ENCODE data around the gene AQP2. TPM values are rescaled to one million over a fixed set of nuclear protein-coding genes. Genes with fewer than 3 reads are reported as not detected.
A peak's percentile ranks its signal among the peaks of the same experiment; 100 is the strongest.

The AQP2 gene
- total and polyA plus RNA-seq, 2 donors from 2014 or later, result 122 to 666 TPM

- FAIRE-seq, result no peak
- Histone ChIP-seq H3K4me3 (ENCODE audit: low read length in 3 of 3) (no peak overlapping the region), H3K4me1 (ENCODE audit: control insufficient read depth in 2 of 3, insufficient read depth in 2 of 3, low read depth in 1 of 3, low read length in 3 of 3) (peaks cover 0 to 2% (median 0%) of the 10 kb centered on the region in 3 donors), H3K9me3 (ENCODE audit: control insufficient read depth in 2 of 3, insufficient read depth in 1 of 3, low read length in 3 of 3) (no peaks in the 10 kb centered on the region), H3K27me3 (ENCODE audit: control insufficient read depth, insufficient read depth, low read length) (no peaks in the 10 kb centered on the region), H3K36me3 (ENCODE audit: control insufficient read depth in 2 of 3, insufficient read depth in 3 of 3, low read length in 3 of 3) (no peaks in the 10 kb centered on the region), H3K9ac (ENCODE audit: low read length in 3 of 3) (no peak overlapping the region), H3K27ac (ENCODE audit: low read depth in 2 of 2, low read length in 2 of 2) (no peak overlapping the region)
- TF ChIP-seq CTCF (IDR thresholded peaks at IDR 0.05; ENCODE audit: borderline replicate concordance, extremely low read depth, insufficient read depth), result no peak
- intact Hi-C loops (cut with DNase I), result no loop called here
- peak in 2 of 5 donors; percentile 43 to 58 for DNase-seq
Observed at GRCh38 chr12:49909356-49909755, 41.2 kb upstream of the AQP2 start.

- DNase-seq (peak; percentile 81 to 89 (median 85)), FAIRE-seq (no peak)
- Histone ChIP-seq H3K27me3 (ENCODE audit: control insufficient read depth, insufficient read depth, low read length) (no peaks in the 10 kb centered on the region), H3K9me3 (ENCODE audit: control insufficient read depth in 2 of 3, insufficient read depth in 1 of 3, low read length in 3 of 3) (no peaks in the 10 kb centered on the region), H3K9ac (ENCODE audit: low read length in 3 of 3) (no peak overlapping the region), H3K4me1 (ENCODE audit: control insufficient read depth in 2 of 3, insufficient read depth in 2 of 3, low read depth in 1 of 3, low read length in 3 of 3) (peaks cover 0 to 2% (median 0%) of the 10 kb centered on the region in 3 donors), H3K36me3 (ENCODE audit: control insufficient read depth in 2 of 3, insufficient read depth in 3 of 3, low read length in 3 of 3) (no peaks in the 10 kb centered on the region), H3K27ac (ENCODE audit: low read depth in 2 of 2, low read length in 2 of 2) (no peak overlapping the region), H3K4me3 (ENCODE audit: low read length in 3 of 3) (no peak overlapping the region)
- intact Hi-C loops (cut with DNase I), result no loop called here
- TF ChIP-seq CTCF (IDR thresholded peaks at IDR 0.05; ENCODE audit: borderline replicate concordance, extremely low read depth, insufficient read depth), result no peak
Observed at GRCh38 chr12:49909826-49910225, 40.7 kb upstream of the AQP2 start.

- intact Hi-C loops (cut with DNase I), result no loop called here
- DNase-seq, result peak in 1 of 5 donors; percentile 41
- no peak for FAIRE-seq
- Histone ChIP-seq H3K9me3 (ENCODE audit: control insufficient read depth in 2 of 3, insufficient read depth in 1 of 3, low read length in 3 of 3) (no peaks in the 10 kb centered on the region), H3K27me3 (ENCODE audit: control insufficient read depth, insufficient read depth, low read length) (no peaks in the 10 kb centered on the region), H3K4me1 (ENCODE audit: control insufficient read depth in 2 of 3, insufficient read depth in 2 of 3, low read depth in 1 of 3, low read length in 3 of 3) (peaks cover 0 to 2% (median 0%) of the 10 kb centered on the region in 3 donors), H3K27ac (ENCODE audit: low read depth in 2 of 2, low read length in 2 of 2) (no peak overlapping the region), H3K9ac (ENCODE audit: low read length in 3 of 3) (no peak overlapping the region), H3K4me3 (ENCODE audit: low read length in 3 of 3) (no peak overlapping the region), H3K36me3 (ENCODE audit: control insufficient read depth in 2 of 3, insufficient read depth in 3 of 3, low read length in 3 of 3) (no peaks in the 10 kb centered on the region)
- no peak for TF ChIP-seq CTCF (IDR thresholded peaks at IDR 0.05; ENCODE audit: borderline replicate concordance, extremely low read depth, insufficient read depth)
Observed at GRCh38 chr12:49910331-49911212, 40.0 kb upstream of the AQP2 start.
